ENCODE data around the gene FBXO46.

GRCh38 chr19:45717983-45718650, 12.6 kb downstream of the FBXO46 start:
- TF ChIP-seq, protein P1, sequence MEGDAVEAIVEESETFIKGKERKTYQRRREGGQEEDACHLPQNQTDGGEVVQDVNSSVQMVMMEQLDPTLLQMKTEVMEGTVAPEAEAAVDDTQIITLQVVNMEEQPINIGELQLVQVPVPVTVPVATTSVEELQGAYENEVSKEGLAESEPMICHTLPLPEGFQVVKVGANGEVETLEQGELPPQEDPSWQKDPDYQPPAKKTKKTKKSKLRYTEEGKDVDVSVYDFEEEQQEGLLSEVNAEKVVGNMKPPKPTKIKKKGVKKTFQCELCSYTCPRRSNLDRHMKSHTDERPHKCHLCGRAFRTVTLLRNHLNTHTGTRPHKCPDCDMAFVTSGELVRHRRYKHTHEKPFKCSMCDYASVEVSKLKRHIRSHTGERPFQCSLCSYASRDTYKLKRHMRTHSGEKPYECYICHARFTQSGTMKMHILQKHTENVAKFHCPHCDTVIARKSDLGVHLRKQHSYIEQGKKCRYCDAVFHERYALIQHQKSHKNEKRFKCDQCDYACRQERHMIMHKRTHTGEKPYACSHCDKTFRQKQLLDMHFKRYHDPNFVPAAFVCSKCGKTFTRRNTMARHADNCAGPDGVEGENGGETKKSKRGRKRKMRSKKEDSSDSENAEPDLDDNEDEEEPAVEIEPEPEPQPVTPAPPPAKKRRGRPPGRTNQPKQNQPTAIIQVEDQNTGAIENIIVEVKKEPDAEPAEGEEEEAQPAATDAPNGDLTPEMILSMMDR (IDR thresholded peaks at IDR 0.05), result no peak
- TF ChIP-seq ZNF232 (CRISPR knock-in tag; IDR thresholded peaks at IDR 0.05) (no peak), TEAD4 (CRISPR knock-in tag; IDR thresholded peaks at IDR 0.05) (no peak), JUN (CRISPR knock-in tag; IDR thresholded peaks at IDR 0.05) (no peak)
- TF ChIP-seq, protein P2, sequence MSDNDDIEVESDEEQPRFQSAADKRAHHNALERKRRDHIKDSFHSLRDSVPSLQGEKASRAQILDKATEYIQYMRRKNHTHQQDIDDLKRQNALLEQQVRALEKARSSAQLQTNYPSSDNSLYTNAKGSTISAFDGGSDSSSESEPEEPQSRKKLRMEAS (CRISPR knock-in tag; IDR thresholded peaks at IDR 0.05), result no peak
